Activated CD8-positive, alpha-beta memory T cell treated with anti-CD3 and anti-CD28 coated beads for 24 hours (primary cell): Measurements from ENCODE around the gene CEL.
A peak's percentile ranks its signal among the peaks of the same experiment; 100 is the strongest.
"Not testable (repeated sequence)": the region's sequence is repeated elsewhere in the genome, so short reads cannot be mapped to it uniquely, and the experiment has no call there.

ENCODE experiments used
- DNase-seq: peaks from one replicate; pipeline ENCODE4 v3.0.0-alpha.2; 2020

CEL gene

DNA sequence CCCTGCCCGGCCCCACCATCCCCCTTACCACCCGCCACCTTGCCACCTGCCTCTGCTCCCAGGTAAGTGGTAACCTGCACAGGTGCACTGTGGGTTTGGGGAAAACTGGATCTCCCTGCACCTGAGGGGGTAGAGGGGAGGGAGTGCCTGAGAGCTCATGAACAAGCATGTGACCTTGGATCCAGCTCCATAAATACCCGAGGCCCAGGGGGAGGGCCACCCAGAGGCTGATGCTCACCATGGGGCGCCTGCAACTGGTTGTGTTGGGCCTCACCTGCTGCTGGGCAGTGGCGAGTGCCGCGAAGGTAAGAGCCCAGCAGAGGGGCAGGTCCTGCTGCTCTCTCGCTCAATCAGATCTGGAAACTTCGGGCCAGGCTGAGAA is at the start of gene CEL:
Gene CEL, plus strand, starts transcription at position 218 of the 382 bp plus-strand sequence. Its CDS starts 22 bp downstream, at position 240.
- DNase-seq: not testable (repeated sequence)

- no peak for DNase-seq
Measured at GRCh38 chr9:133014696-133015095, 47.1 kb upstream of the CEL start.

DNA sequence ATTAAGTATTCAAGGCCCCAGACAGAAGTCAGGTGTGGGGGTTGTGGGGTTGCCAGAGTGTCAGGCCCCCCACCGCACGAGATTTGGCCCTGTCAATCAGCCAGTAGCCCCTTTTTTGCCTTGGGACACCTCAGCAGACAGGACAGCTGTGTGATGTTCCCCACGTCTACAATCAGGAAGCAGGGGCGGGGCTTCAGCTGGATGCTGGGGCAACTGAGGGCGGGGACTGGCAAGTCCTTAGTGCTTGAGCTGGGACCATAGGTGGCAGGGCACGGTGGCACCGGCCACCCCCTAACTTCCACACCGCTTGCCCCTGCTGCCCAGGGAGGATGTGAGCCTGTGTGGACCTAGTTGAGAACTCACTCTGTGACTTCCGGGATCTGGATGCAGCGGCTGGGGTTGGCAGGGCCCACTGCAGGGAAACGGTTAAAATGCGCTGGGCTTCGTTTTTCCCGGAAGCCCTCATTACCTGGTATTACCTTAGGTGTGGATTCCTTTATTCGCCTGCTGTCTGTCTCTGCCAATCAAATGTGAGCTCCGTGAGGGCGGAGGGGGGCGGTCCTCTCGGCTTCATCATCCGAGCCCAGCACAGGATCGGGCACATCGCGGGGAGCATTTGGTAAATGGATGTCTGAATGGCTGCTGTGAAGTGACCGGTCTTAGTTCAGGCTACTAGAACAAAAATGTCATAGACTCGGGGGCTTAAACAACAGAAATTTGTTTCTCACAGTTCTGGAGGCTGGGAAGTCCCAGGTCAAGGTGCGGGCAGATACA is 38.5 kb upstream of the CEL start:
- DNase-seq: no peak

- DNase-seq: no peak
Measured at GRCh38 chr9:133026426-133026825, 35.4 kb upstream of the CEL start.

DNA sequence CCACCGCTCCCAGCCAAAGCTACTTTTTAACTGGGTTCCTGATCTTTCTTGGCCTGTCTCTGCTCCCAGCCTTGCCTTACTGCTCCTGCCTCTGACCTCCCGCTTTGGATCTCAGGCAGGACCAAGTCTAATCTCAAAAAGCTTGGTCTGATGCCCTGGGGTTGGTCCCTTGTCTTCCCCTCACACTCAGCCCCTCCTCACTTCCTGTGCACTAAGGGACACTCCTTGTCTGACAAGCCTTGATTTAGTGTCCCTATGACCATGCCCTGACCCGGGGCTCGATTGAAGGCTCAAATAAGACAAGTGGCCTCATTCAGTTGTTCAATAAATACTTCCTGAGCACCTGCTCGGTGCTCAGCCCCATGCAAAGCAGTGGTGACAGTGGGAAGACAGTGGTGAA is 34.6 kb upstream of the CEL start:
- no peak for DNase-seq

GRCh38 chr9:133028221-133028620 is 33.6 kb upstream of the CEL start:
- DNase-seq: no peak

DNA sequence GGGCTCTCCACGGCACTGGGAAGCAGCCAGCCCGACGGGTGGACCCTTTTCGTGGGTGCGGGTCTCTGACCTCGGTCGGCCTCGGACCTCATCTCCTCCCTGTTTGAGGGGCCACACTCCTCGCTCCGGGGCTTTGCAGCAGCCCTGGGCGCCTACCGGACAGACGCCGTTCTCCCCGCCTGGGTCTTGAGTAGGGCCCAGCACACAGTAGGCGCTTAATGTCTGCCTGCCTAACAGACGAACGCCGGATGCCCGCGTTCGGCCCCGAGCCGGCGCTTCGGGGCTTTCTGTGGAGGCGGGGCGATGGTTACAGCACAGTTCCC is 31.8 kb upstream of the CEL start:
- DNase-seq: no peak

DNA sequence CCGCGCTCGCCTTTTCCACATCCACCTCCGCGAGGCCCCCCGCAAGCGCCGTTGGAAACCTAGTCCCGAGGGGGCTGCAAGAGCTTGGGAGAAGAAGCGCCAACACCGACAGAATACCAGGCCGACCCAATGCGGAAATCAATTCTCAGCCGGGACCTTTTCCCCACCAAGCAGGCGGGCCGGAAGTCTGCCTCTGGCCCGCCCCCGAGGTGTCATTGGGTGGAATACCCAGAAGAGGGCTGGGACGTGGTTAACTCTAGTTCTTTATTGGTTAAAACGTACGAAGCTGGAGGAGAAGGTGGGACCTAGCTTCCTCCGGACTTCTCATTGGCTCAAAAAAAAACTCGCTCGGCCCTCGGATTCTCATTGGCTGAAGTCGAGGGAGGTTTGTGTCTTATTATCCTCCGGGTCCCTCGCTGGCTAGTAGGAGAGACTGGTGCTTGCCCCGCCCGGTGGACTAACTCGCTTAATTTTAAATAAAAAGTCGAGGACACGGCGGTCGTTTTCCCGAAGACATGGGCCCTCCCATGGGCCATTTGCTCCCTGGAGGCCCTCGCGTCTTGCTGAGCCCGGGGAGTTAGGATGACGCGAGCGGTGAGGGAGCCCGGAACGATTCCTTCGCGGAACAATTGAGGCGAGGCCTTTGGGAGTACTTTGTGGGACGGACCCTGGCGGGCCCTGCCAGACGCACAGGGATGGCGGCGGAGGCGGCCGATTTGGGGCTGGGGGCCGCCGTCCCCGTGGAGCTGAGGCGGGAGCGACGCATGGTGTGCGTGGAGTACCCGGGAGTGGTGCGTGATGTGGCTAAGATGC is 31.3 kb upstream of the CEL start, which contains the start of gene GTF3C5:
Gene GTF3C5, plus strand, starts transcription at position 681 of the 813 bp plus-strand sequence. Its CDS starts 15 bp downstream, at position 696.
- peak; percentile 96 for DNase-seq

GRCh38 chr9:133031130-133031422 is 30.7 kb upstream of the CEL start:
- no peak for DNase-seq

DNA sequence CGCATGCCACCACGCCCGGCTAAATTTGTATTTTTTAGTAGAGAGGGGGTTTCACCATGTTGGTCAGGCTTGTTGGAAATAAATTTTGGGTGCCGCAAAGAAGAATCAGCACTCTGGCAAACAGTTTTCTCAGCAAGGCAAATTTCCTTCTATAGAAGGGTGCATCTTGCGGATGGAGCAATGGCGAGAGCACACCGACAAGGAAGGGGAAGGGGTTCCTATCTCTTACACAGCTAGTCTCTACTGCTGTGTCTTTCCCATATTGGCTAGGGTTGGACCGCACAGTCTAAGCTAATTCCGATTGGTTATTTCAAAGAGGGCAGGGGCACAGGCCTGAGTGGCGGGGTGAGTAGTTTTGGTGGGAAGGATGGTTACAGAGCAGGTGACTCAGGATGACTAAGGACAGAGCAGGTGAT is 30.3 kb upstream of the CEL start:
- no peak for DNase-seq

DNA sequence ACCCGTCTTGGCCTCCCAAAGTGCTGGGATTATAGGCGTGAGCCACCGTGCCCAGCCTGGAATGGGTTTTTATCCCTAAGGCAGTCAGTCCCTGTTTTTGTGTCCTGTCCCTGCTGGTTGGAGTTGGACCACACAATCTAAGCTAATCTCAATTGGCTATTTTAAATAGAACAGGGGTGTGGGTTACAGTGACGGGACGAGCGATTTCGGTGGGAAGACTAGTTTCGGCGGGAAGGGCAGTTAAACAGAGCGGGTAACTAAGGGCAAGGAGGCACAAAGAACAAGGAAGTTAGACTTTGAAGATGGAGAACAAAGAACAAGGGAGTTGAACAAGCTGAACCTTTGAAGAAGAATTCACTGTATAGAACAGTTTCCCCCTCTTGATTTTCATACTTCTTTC is 29.6 kb upstream of the CEL start:
- DNase-seq: no peak

DNA sequence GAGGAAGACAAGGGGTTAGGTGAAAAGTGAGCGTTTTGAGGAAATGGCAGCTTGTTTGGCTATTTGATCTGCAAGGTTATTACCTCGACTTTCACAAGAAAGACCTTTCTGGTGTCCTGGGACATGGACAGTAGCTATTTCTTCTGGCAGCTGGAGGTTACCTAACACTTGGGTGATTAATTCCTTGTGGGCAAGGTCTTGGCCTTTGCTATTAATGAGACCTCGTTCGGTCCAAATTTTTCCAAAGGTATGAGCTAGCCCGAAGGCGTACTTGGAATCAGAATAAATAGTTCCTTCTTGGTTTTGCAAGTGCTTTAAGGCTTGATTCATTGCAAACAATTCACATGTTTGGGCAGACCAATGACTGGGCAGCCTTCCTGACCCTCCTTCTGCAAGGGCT is 26.1 kb upstream of the CEL start:
- DNase-seq: no peak

GRCh38 chr9:133037775-133038515 is 23.8 kb upstream of the CEL start:
- no peak for DNase-seq

GRCh38 chr9:133040892-133041479 is 20.8 kb upstream of the CEL start:
- not testable (repeated sequence) for DNase-seq

GRCh38 chr9:133041958-133042357 is 19.8 kb upstream of the CEL start:
- DNase-seq: no peak

DNA sequence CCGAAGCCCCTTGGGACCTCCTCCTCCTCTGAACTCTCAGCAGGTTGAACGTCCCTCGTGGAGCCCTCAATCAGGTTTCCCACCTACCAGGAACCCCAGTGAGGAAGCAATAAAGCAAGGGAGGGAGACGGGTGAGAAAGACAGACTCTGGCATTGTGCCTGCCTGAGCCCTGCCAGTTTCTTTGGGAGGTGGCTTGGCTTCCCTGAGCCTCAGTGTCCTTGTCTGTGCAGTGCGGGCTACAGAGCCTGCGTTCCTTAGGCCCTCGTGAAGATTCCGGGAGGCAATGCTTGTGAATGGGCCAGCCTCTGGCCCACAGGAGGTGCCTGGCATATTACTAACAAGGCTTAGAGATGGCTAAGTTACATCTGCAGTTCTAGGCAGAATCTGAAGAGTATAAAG is 19.1 kb upstream of the CEL start:
- no peak for DNase-seq

DNA sequence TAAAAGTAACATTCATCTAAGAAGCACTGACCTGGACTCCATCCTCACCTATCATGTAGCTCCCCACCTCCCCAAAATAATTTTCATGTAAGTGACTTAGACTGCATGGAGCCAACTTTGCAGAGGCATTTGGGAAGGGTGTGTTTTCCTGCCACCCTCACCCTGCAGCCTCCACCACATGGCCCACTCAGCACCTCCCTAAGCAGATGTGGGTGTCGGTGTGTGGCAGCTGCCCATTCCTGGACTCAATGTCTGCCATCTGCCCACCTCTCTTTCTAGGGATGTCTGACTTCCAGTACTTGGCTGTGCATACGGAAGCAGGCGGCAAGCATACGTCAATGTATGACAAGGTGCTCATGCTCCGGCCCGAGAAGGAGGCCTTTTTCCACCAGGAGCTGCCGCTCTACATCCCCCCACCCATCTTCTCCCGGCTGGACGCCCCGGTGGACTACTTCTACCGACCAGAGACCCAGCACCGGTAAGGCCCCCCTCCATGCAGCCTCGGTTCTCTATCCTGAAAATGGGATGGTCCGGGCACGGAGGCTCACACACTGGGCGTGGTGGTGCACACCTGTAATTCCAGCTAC is 18.2 kb upstream of the CEL start:
- DNase-seq: no peak

DNA sequence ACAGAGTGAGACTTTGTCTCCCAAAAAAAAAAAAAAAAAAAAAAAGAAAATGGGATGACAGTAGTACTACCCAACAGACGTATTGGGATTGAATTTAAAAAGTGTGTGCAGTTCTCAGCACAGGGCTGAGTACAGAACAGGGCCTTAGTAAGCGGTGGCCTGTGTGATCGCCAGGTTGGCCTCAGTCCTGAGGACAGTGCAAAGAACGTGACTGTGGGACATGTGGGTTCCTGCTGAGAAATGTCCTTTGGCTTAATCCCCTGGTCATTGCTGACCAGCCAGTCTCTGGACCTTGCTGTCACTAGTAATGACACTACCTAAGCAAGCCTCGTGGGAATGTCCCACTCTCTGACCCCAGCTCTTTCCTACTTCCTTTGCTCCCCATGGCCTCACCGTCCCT is 17.7 kb upstream of the CEL start:
- DNase-seq: no peak

GRCh38 chr9:133044661-133045060 is 17.1 kb upstream of the CEL start:
- no peak for DNase-seq

GRCh38 chr9:133045132-133045531 is 16.6 kb upstream of the CEL start:
- DNase-seq: no peak

DNA sequence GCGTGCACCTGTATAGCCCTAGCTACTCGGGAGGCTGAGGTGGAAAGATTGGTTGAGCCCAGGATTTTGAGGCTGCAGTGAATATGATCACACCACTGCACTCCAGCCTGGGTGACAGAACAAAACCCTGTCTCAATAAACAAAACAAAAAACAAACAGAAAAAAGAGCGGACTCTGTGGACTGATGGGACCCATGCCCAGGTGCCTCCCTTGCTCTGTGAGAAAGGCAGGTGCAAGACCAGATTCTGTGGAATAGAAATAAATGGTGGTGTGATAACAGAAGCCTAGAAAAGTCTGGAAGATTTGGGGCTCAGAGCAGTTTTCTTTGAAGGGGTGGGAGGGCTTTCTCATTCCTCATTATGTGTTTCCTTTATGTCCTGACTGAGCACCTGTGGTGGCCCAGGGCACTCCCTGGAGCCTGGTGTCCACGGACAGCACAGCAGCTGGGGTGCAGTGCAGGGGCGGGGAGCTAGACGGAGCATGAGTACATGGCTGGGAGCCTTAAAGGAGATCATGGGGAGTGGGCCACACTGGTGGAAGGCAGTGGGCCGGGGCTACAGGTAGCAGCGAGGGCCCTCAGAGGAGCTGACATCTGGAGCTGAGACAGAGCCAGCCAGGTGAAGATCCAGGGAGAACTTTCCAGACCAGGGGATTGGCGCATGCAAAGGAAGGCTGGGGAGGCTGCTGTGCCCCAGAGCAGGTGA is 15.4 kb upstream of the CEL start:
- DNase-seq: no peak

GRCh38 chr9:133046900-133047295 is 14.9 kb upstream of the CEL start:
- no peak for DNase-seq
